B cell (primary cell): Measurements from ENCODE around the gene ADD3. TPM values are rescaled to one million over a fixed set of nuclear protein-coding genes. Genes with fewer than 3 reads are reported as not detected.

ENCODE experiments used
- ATAC-seq: fragments of 200-7000 bp; cut with Tn5 transposase; one replicate; pipeline ENCODE4 v1.10.0; 2021; ENCODE audit warnings: low read depth, mild to moderate bottlenecking, moderate number of reproducible peaks, moderate library complexity
- CTCF ChIA-PET: fragments of 350-600 bp; sonication (Branson Sonifier 250); formaldehyde crosslinking; loops from one replicate; lab custom pipeline; 2021; ENCODE audit warnings: antibody characterized with exemption, inconsistent platforms; lab: Charles Lee
- POLR2A ChIA-PET: fragments of 350-600 bp; sonication (Branson Sonifier 250); formaldehyde crosslinking; loops from one replicate; lab custom pipeline; 2021; ENCODE audit warnings: antibody characterized with exemption; lab: Charles Lee
- DNase-seq: peaks from one replicate; pipeline ENCODE4 v3.0.0; 2013
- H2AFZ ChIP-seq: 2 replicates; pipeline ENCODE4 v1.6.1; 2012; ENCODE audit warnings: mild to moderate bottlenecking, low read depth, low read length; ENCODE audit not compliant: insufficient read depth, poor library complexity, severe bottlenecking
- H3K27ac ChIP-seq, 2 donors: 1 replicate in 1 of 2; 2 replicates in 1 of 2; pipeline ENCODE4 v1.5.1; 2012 to 2013; ENCODE audit warnings: low read length in 2 of 2, mild to moderate bottlenecking in 2 of 2, moderate library complexity in 1 of 2
- H3K27me3 ChIP-seq, 4 experiments: fragments of 200-600 bp in 1 of 4; sonication (generic) in 1 of 4; replicated peaks in 1 of 4; 1 replicate in 2 of 4; 2 replicates in 2 of 4; pipeline versions ENCODE4 v1.6.1 to v1.7.0; 2013 to 2016; ENCODE audit warnings: low read length in 3 of 4, mild to moderate bottlenecking in 2 of 4, mixed read lengths in 1 of 4, moderate library complexity in 1 of 4; ENCODE audit not compliant: insufficient read depth in 4 of 4, control insufficient read depth in 3 of 4; ENCODE audit errors: control extremely low read depth in 1 of 4
- H3K36me3 ChIP-seq, 2 experiments: replicated peaks in 1 of 2; 1 replicate in 1 of 2; 2 replicates in 1 of 2; pipeline versions ENCODE4 v1.6.1 to v1.7.1; 2013; ENCODE audit warnings: low read length in 1 of 2; ENCODE audit not compliant: insufficient read depth in 2 of 2, control insufficient read depth in 1 of 2; ENCODE audit errors: control extremely low read depth in 1 of 2, extremely low read depth in 1 of 2
- H3K4me1 ChIP-seq, 2 donors: fragments of 200-600 bp in 1 of 2; sonication (generic) in 1 of 2; 1 replicate in 1 of 2; 2 replicates in 1 of 2; pipeline versions ENCODE4 v1.5.1 to v1.6.1; 2013 to 2017; ENCODE audit warnings: low read length in 2 of 2; ENCODE audit not compliant: control insufficient read depth in 2 of 2, insufficient read depth in 2 of 2
- H3K4me2 ChIP-seq: replicated peaks from 2 replicates; pipeline ENCODE3; 2012; ENCODE audit warnings: mild to moderate bottlenecking, low read depth, low read length; ENCODE audit not compliant: poor library complexity, severe bottlenecking
- H3K4me3 ChIP-seq, 5 experiments: fragments of 200-600 bp in 1 of 5; sonication (generic) in 1 of 5; 1 replicate in 3 of 5; 2 replicates in 2 of 5; pipeline versions ENCODE4 v1.5.1 to v1.7.0; 2011 to 2016; ENCODE audit warnings: low read length in 4 of 5, mild to moderate bottlenecking in 4 of 5, low read depth in 2 of 5, control low read depth in 1 of 5, moderate library complexity in 1 of 5; ENCODE audit not compliant: insufficient read depth in 1 of 5; ENCODE audit errors: control extremely low read depth in 1 of 5, extremely low read depth in 1 of 5
- H3K79me2 ChIP-seq: fragments of 200-600 bp; sonication (generic); one replicate; pipeline ENCODE4 v1.6.0; 2016; ENCODE audit warnings: low read length; ENCODE audit not compliant: control insufficient read depth, insufficient read depth
- H3K9ac ChIP-seq: fragments of 200-600 bp; sonication (generic); 2 replicates; pipeline ENCODE4 v1.6.1; 2017; ENCODE audit warnings: mild to moderate bottlenecking, low read length, moderate library complexity
- H3K9me3 ChIP-seq, 3 donors: one replicate each; pipeline versions ENCODE4 v1.6.1 to v1.7.1; 2013; ENCODE audit warnings: low read length in 2 of 3; ENCODE audit not compliant: control insufficient read depth in 2 of 3, insufficient read depth in 1 of 3; ENCODE audit errors: control extremely low read depth in 1 of 3
- H4K20me1 ChIP-seq: 2 replicates; pipeline ENCODE4 v1.6.0; 2012; ENCODE audit warnings: mild to moderate bottlenecking, low read length; ENCODE audit not compliant: insufficient read depth, control insufficient read depth, poor library complexity, severe bottlenecking
- H3K27ac Mint-ChIP-seq: one replicate; pipeline ENCODE4 v1.8.0; 2021; ENCODE audit warnings: mixed read lengths
- H3K27me3 Mint-ChIP-seq: one replicate; pipeline ENCODE4 v1.8.0; 2021; ENCODE audit warnings: mixed read lengths
- H3K4me1 Mint-ChIP-seq: one replicate; pipeline ENCODE4 v1.8.0; 2021; ENCODE audit warnings: mixed read lengths
- H3K4me3 Mint-ChIP-seq: one replicate; pipeline ENCODE4 v1.8.0; 2021; ENCODE audit warnings: mixed read lengths
- H3K9me3 Mint-ChIP-seq: one replicate; pipeline ENCODE4 v1.8.0; 2022; ENCODE audit warnings: mixed read lengths; ENCODE audit not compliant: insufficient read depth
- CTCF ChIP-seq: fragments of 200-600 bp; IDR thresholded peaks from one replicate; pipeline ENCODE4 v1.8.0; 2022; ENCODE audit warnings: antibody characterized with exemption, mild to moderate bottlenecking
- EZH2 ChIP-seq: IDR thresholded peaks from 2 replicates; pipeline ENCODE4 v1.6.1; 2012; ENCODE audit warnings: borderline replicate concordance, low read depth, mild to moderate bottlenecking, moderate library complexity, low read length; ENCODE audit not compliant: insufficient read depth, poor library complexity, severe bottlenecking
- WGBS: methylation state at CpG from one replicate; pipeline ENCODE4 v1.1.5; 2013; ENCODE audit warnings: missing lambda C conversion rate; ENCODE audit not compliant: insufficient coverage; 5-methylcytosine and 5-hydroxymethylcytosine counted together
- intact Hi-C: fragments of 100-400 bp; cut with micrococcal nuclease; formaldehyde crosslinking; loops from one replicate; pipeline ENCODE4 v1.10.0; 2022
- polyA plus RNA-seq: library from polyadenylated mRNA; depleted of rRNA; stranded (reverse); fragments of >200 nt; gene quantifications from 2 replicates; pipeline ENCODE4 v1.2.3, GENCODE V29; 2012
- total RNA-seq, 2 donors: library from RNA; stranded (reverse); fragments of 120-200 nt in 1 of 2; gene quantifications; 1 replicate in 1 of 2; 2 replicates in 1 of 2; pipeline versions ENCODE4 v1.2.3 to v1.2.4, GENCODE V29; 2013 to 2022

ADD3 gene
- total and polyA plus RNA-seq, 2 donors (not counting 1 experiment from before 2014, with no cell fraction given) = 156 to 185 TPM

GRCh38 chr10:110151971-110152370 lies 144.2 kb downstream of the ADD3 start:
- Histone ChIP-seq H4K20me1 (no peaks in the 10 kb centered on the region), H3K4me2 (peak overlapping the region; percentile 13), H3K4me1 (peaks cover 56 to 58% of the 10 kb centered on the region in 2 donors), H3K79me2 (no peaks in the 10 kb centered on the region), H3K9ac (no peak overlapping the region), H3K9me3 (peaks cover 0 to 11% (median 2%) of the 10 kb centered on the region in 3 donors), H3K27ac (no peak overlapping the region), H3K36me3 (no peaks in the 10 kb centered on the region), H2AFZ (no peak overlapping the region), H3K27me3 (peaks cover 0 to 41% (median 18%) of the 10 kb centered on the region in 4 experiments), H3K4me3 (no peak overlapping the region)
- Mint-ChIP-seq H3K4me1 (peaks cover 55% of the 10 kb centered on the region), H3K4me3 (no peak overlapping the region), H3K27me3 (peaks cover 27% of the 10 kb centered on the region), H3K27ac (no peak overlapping the region), H3K9me3 (no peaks in the 10 kb centered on the region)
- 93% methylated on average over 4 of the region's 6 CpGs for WGBS
- no peak for TF ChIP-seq EZH2
- TF ChIP-seq CTCF = no peak
- ATAC-seq (no peak), DNase-seq (no peak)
- ChIA-PET CTCF (interaction anchor here (1.7 to 2.2 kb wide), 2 partner anchors 12 to 57 kb away, joined by 5 to 12 read pairs; no protein-coding TSS in a partner anchor), POLR2A (no interaction called here)
- intact Hi-C loops = no loop called here

GRCh38 chr10:110153396-110153795 lies 145.6 kb downstream of the ADD3 start:
- peaks cover 0 to 46% (median 22%) of the 10 kb centered on the region in 4 experiments for H3K27me3 ChIP-seq
- H3K4me1 ChIP-seq = peaks cover 67 to 69% of the 10 kb centered on the region in 2 donors
- H3K9me3 ChIP-seq = peaks cover 0 to 11% (median 2%) of the 10 kb centered on the region in 3 donors
- 0% methylated on average over 2 of the region's 7 CpGs for WGBS
- ATAC-seq (peak; percentile 54), DNase-seq (peak; percentile 73)
- peak overlapping the region; percentile 14 to 37 for H3K27ac ChIP-seq
- no peak overlapping the region for H3K9ac ChIP-seq
- Mint-ChIP-seq H3K27ac (peak overlapping the region; percentile 3), H3K9me3 (no peaks in the 10 kb centered on the region), H3K27me3 (peaks cover 27% of the 10 kb centered on the region), H3K4me3 (peak overlapping the region; percentile 42), H3K4me1 (peaks cover 62% of the 10 kb centered on the region)
- no peak overlapping the region for H2AFZ ChIP-seq
- no peak overlapping the region for H3K4me3 ChIP-seq
- H3K79me2 ChIP-seq = no peaks in the 10 kb centered on the region
- no peaks in the 10 kb centered on the region for H4K20me1 ChIP-seq
- POLR2A ChIA-PET = no interaction called here
- TF ChIP-seq CTCF (no peak), EZH2 (no peak)
- CTCF ChIA-PET = interaction anchor here (1.1 to 2.2 kb wide), 3 partner anchors 14 to 128 kb away, joined by 3 to 12 read pairs (median 5); no protein-coding TSS in a partner anchor
- no peaks in the 10 kb centered on the region for H3K36me3 ChIP-seq
- H3K4me2 ChIP-seq = peak overlapping the region; percentile 48
- intact Hi-C loops = no loop called here
